Skeletal muscle tissue (tissue), 4 donors: ENCODE measurements around the gene AFF3. TPM values are rescaled to one million over a fixed set of nuclear protein-coding genes. Genes with fewer than 3 reads are reported as not detected.

ENCODE experiments used
- H3K27ac ChIP-seq: one replicate; pipeline ENCODE4 v1.7.0; 2013; ENCODE audit warnings: mild to moderate bottlenecking, low read depth, low read length, inconsistent platforms
- H3K27me3 ChIP-seq, 3 donors: one replicate each; pipeline ENCODE4 v1.7.0; 2013; ENCODE audit warnings: low read length in 3 of 3; ENCODE audit not compliant: control insufficient read depth in 3 of 3, insufficient read depth in 3 of 3
- H3K36me3 ChIP-seq, 3 donors: one replicate each; pipeline ENCODE4 v1.7.0; 2013; ENCODE audit warnings: low read length in 3 of 3; ENCODE audit not compliant: control insufficient read depth in 3 of 3, insufficient read depth in 3 of 3
- H3K4me1 ChIP-seq, 3 donors: one replicate each; pipeline ENCODE4 v1.7.0; 2013; ENCODE audit warnings: low read length in 3 of 3, mild to moderate bottlenecking in 3 of 3; ENCODE audit not compliant: control insufficient read depth in 3 of 3, insufficient read depth in 3 of 3
- H3K4me3 ChIP-seq, 3 donors: one replicate each; pipeline ENCODE4 v1.7.0; 2013; ENCODE audit warnings: low read length in 3 of 3
- H3K9ac ChIP-seq, 3 donors: one replicate each; pipeline ENCODE4 v1.7.0; 2013; ENCODE audit warnings: low read length in 3 of 3, mild to moderate bottlenecking in 3 of 3, moderate library complexity in 2 of 3, low read depth in 1 of 3
- H3K9me3 ChIP-seq, 3 donors: one replicate each; pipeline ENCODE4 v1.7.0; 2013; ENCODE audit warnings: low read length in 3 of 3; ENCODE audit not compliant: control insufficient read depth in 3 of 3
- total RNA-seq: library from RNA; depleted of rRNA; stranded (reverse); fragments of >200 nt; gene quantifications from one replicate; pipeline ENCODE4 v1.2.3, GENCODE V29; 2014
- donor health status: Osteomylitis.

AFF3 gene
- total RNA-seq, 1 donor from 2014 or later = 8.4 TPM

GRCh38 chr2:100046961-100047947, 95.1 kb downstream of the AFF3 start:
- Histone ChIP-seq H3K4me3 (no peak overlapping the region), H3K27ac (no peak overlapping the region), H3K9me3 (no peaks in the 10 kb centered on the region), H3K27me3 (peaks cover 0 to 14% (median 5%) of the 10 kb centered on the region in 3 donors), H3K4me1 (no peaks in the 10 kb centered on the region), H3K36me3 (no peaks in the 10 kb centered on the region), H3K9ac (no peak overlapping the region)

GRCh38 chr2:100045000-100045399, 97.4 kb downstream of the AFF3 start:
- no peaks in the 10 kb centered on the region for H3K4me1 ChIP-seq
- no peak overlapping the region for H3K9ac ChIP-seq
- H3K36me3 ChIP-seq = no peaks in the 10 kb centered on the region
- no peaks in the 10 kb centered on the region for H3K9me3 ChIP-seq
- peaks cover 0 to 7% (median 3%) of the 10 kb centered on the region in 3 donors for H3K27me3 ChIP-seq
- H3K27ac ChIP-seq = no peak overlapping the region
- no peak overlapping the region for H3K4me3 ChIP-seq

GRCh38 chr2:100043891-100044255, 98.5 kb downstream of the AFF3 start:
- H3K36me3 ChIP-seq = no peaks in the 10 kb centered on the region
- H3K9ac ChIP-seq = no peak overlapping the region
- H3K4me3 ChIP-seq = no peak overlapping the region
- no peaks in the 10 kb centered on the region for H3K4me1 ChIP-seq
- no peak overlapping the region for H3K27ac ChIP-seq
- H3K27me3 ChIP-seq = peaks cover 0 to 4% (median 3%) of the 10 kb centered on the region in 3 donors
- H3K9me3 ChIP-seq = no peaks in the 10 kb centered on the region

- Histone ChIP-seq H3K4me3 (no peak overlapping the region), H3K27ac (no peak overlapping the region), H3K9me3 (no peaks in the 10 kb centered on the region), H3K27me3 (peaks cover 0 to 4% (median 3%) of the 10 kb centered on the region in 3 donors), H3K4me1 (no peaks in the 10 kb centered on the region), H3K36me3 (no peaks in the 10 kb centered on the region), H3K9ac (no peak overlapping the region)
Measured at GRCh38 chr2:100043081-100043890, 99.1 kb downstream of the AFF3 start.

- Histone ChIP-seq H3K27ac (no peak overlapping the region), H3K4me1 (no peaks in the 10 kb centered on the region), H3K27me3 (peaks cover 0 to 4% (median 3%) of the 10 kb centered on the region in 3 donors), H3K9me3 (no peaks in the 10 kb centered on the region), H3K36me3 (no peaks in the 10 kb centered on the region), H3K4me3 (no peak overlapping the region), H3K9ac (no peak overlapping the region)
Measured at GRCh38 chr2:100042562-100042961, 99.8 kb downstream of the AFF3 start.

GRCh38 chr2:100041946-100042345, 100.4 kb downstream of the AFF3 start:
- Histone ChIP-seq H3K9me3 (no peaks in the 10 kb centered on the region), H3K27me3 (peaks cover 0 to 4% (median 3%) of the 10 kb centered on the region in 3 donors), H3K27ac (no peak overlapping the region), H3K4me3 (no peak overlapping the region), H3K9ac (no peak overlapping the region), H3K4me1 (no peaks in the 10 kb centered on the region), H3K36me3 (no peaks in the 10 kb centered on the region)

- Histone ChIP-seq H3K4me3 (no peak overlapping the region), H3K9me3 (no peaks in the 10 kb centered on the region), H3K36me3 (no peaks in the 10 kb centered on the region), H3K9ac (no peak overlapping the region), H3K4me1 (no peaks in the 10 kb centered on the region), H3K27ac (no peak overlapping the region), H3K27me3 (peaks cover 0 to 4% (median 3%) of the 10 kb centered on the region in 3 donors)
Measured at GRCh38 chr2:100041385-100041784, 101.0 kb downstream of the AFF3 start.

- Histone ChIP-seq H3K4me3 (no peak overlapping the region), H3K36me3 (no peaks in the 10 kb centered on the region), H3K4me1 (no peaks in the 10 kb centered on the region), H3K27ac (no peak overlapping the region), H3K9ac (no peak overlapping the region), H3K27me3 (peaks cover 0 to 4% (median 3%) of the 10 kb centered on the region in 3 donors), H3K9me3 (no peaks in the 10 kb centered on the region)
Measured at GRCh38 chr2:100040906-100041305, 101.5 kb downstream of the AFF3 start.

- H3K9me3 ChIP-seq = no peaks in the 10 kb centered on the region
Measured at GRCh38 chr2:100039291-100039980, 103.0 kb downstream of the AFF3 start.

More at GRCh38 chr2:100039291-100039980, 103.0 kb downstream of the AFF3 start:
- H3K4me3 ChIP-seq = no peak overlapping the region
- no peaks in the 10 kb centered on the region for H3K4me1 ChIP-seq
- peaks cover 0 to 4% (median 3%) of the 10 kb centered on the region in 3 donors for H3K27me3 ChIP-seq
- H3K9ac ChIP-seq = no peak overlapping the region
- H3K27ac ChIP-seq = no peak overlapping the region
- no peaks in the 10 kb centered on the region for H3K36me3 ChIP-seq
